ENCODE measurements around the gene MACROD1.

Gene MACROD1

DNA sequence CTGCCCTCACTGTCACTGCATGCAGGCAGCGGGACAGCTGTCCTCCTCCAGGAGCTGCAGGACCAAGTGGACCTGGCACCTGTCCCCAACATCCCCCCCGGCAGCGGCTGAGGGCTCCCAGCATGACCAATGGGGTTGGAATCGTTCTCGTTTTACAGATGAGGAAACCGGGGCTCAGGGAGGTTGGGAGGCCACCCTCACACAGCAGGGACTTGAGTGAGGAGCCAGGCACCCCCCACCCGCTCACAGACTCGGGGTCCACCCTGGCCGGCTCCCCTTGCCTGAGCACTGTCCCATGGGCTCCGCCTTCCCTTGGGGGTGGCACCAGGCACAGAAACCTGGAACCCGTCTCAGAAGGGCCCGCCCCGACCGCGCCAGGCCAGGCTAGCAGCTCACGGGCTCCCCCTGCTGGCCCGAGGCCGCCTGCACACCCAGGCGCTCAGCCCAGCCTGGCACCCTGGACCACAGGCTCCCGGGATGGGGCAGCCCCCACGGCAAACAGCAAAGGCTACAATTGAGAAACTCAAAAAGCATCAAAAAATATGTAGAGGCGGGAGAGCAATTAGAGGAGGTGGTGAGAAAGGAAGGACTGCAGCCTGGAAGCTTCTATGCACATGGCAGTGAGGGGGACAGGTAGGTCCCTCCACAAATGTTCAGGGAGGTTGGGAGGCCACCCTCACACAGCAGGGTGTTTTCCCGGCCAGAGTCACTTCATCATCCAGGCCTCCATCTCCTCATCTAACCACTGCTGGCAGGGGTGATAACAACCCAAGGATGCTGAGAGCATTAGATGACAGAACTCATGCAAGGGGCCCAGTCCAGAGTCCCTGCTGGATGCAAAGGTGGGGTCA is 12.8 kb downstream of the MACROD1 start:
- no peak for DNase-seq (ENCODE audit: low spot score)

DNA sequence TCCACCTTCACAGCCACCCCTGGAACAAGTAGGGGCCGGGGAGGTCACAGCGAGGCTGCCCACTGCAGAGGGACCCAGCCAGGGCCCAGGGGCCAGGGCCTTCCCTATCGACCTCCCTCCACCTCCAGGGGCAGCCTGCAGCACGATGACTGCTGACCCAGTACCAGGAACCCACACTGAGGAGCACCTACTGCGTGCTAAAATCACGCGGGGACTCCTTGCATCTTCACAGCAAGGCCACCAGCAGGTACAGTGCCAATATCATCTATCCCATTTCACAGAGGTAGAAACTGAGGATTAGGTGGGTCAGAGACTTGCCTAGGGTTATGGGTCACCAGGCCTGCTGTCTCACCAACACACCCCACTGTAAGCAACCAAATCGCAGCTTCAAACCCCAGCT is 14.6 kb downstream of the MACROD1 start:
- no peak for DNase-seq (ENCODE audit: low spot score)

DNA sequence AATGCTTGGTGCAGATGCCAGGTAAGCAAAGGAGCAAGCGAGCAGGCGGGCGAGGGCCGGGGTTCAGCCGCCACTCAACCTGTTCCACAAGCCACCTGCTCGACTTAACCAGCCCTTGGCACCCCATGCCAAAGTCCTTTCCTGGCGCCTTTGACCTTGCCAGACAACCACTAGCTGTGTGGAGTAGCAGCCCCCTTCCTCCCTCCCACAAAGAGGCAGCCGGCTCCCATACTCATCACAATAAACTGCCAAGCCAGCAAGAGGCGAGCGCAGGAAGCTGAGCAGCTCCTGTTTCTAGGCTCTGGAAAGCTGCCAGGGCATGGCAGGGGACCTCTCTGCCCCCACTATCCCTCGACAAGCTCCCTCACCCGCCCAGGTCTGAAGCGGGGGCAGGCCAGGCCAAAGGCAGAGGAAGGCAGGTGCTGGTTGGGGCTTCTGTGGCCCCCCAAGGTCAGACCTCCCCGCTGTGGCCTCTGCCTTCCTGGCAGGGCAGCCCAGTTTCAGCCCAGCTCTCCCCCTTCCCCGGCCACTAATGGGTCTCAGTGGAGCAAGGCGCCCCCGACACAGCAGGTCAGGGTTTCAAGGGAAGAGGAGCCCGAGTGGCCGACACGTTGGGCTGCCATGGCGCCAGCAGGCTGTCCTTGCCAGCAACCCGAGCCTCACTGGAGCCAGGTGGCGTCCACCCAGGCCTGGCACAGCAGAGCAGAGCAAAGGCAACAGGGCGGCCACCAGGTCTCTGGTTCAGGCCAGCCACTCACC is 15.3 kb downstream of the MACROD1 start:
- no peak for DNase-seq (ENCODE audit: low spot score)

DNA sequence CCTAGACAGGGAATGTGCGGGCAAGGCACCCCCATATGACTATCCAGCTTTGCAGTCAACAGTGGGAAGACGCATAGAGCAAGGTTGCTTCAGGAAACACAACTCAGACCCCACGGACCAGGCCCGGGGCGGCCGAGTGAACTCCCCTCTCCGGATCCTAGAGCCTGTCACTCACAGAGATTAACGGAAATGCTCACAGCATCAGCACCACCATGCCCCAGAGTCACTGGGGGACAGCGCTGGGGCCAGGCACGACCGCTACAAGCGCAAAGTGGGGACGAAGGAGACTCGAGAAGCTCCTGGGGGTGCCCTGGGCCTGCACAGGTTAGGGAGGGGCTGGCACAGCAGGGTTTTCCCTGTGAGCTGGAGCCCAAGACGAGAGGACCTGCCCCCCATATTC is 15.9 kb downstream of the MACROD1 start:
- DNase-seq (ENCODE audit: low spot score), result no peak

DNA sequence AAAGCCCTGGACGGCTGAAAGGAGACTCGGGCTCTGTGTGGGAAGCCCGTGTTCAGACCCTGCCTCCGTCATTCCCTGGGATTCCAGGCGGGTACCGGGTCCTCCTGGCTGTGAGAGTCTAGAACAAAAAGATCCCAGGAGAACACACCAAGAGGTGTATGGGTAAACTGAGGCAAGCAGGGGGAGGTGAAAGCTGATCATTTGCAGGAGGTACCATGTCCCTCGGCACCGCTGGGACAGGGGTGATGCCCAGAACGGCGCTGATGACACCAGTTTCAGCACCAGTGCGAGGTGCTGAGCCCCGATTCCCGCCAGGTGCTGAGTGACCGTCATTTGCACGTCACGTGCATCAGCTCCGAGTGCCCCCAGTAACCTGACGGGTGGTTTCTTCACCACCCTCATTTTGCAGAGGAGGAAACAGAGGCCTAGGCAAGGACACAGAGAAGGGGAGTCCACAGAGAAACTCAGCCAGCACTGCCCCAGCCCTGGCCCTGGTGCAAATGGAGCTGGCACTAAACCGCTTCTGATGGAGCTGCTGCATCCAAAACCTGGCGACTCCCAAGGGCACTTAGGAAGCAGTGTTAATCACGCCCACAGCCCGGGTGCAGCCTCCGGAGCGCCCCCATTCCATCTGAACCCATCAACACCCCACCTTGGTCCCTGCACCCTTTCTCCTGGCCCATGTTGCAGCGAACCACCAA is 16.8 kb downstream of the MACROD1 start:
- no peak for DNase-seq (ENCODE audit: low spot score)

DNA sequence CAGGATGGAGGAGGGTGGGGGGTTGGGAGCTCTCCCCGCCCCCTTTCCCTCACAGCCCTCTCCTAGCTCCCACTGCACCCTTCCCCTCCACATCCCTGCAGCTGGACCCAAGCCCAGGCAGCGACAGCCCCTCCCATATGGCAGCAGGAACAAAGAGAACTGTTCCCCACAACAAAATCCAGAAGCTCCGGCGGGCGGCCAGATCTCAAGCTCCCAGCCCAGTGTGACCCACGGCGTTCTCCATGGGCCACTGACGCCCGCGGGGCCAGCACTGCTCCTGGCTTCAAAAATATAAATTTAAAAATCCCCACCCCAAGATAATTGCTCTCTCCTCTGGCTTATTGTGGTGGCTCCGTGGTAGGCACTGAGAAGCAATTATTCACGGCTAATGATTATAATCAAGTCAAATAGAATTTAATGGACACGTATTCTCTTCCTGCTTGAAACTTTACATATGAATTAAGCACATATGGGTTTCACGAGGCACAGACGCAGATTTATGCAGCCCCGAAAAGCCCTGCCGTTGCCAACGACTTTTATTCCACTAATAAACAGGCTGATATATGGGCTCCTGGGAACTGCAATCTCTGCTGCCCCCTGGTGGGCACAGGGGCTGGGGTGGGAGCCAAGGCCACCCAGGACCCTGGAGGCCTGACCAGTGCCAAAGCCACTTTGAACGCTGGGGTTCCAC is 17.5 kb downstream of the MACROD1 start:
- peak; percentile 93 for DNase-seq (ENCODE audit: low spot score)

DNA sequence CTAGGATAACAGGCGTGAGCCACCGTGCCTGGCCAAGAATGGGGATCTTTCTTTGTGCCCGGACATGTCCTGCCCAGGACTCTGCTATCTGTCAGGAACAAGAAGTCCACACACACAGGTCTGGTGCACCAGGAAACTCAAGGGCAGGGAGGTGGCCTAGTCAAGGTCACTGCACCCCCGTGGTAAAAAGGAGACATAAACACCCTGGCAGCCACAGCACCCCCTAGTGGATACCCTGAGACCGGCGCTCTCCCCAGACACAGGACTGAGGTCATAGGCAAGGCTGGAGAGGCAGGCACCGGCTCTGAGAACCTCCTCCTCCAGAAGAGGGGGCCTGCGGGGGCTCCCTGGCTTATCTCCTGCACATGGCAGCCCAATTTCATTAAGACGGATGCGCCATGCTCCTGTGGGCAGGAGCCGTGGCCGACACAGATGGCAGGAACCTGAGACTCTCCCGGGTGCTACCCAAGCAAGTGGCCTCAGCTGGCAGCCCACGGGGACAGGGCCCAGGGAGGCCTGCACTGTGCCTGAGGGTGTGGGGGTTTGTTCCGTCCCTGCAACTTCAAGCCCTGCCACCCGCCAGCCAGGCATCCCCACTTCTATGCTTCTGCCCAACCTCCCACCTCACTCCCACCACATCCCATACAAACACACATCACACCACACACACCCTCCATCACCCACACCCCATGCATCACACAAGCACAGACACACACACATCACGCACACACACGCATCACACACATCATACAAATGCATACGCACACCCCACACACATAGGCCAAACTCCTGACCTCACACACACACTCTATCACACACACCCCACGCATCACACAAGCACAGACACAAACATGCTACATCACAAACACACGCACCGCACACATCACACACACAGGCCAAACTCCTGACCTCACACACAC is 19.6 kb downstream of the MACROD1 start:
- DNase-seq (ENCODE audit: low spot score), result no peak

DNA sequence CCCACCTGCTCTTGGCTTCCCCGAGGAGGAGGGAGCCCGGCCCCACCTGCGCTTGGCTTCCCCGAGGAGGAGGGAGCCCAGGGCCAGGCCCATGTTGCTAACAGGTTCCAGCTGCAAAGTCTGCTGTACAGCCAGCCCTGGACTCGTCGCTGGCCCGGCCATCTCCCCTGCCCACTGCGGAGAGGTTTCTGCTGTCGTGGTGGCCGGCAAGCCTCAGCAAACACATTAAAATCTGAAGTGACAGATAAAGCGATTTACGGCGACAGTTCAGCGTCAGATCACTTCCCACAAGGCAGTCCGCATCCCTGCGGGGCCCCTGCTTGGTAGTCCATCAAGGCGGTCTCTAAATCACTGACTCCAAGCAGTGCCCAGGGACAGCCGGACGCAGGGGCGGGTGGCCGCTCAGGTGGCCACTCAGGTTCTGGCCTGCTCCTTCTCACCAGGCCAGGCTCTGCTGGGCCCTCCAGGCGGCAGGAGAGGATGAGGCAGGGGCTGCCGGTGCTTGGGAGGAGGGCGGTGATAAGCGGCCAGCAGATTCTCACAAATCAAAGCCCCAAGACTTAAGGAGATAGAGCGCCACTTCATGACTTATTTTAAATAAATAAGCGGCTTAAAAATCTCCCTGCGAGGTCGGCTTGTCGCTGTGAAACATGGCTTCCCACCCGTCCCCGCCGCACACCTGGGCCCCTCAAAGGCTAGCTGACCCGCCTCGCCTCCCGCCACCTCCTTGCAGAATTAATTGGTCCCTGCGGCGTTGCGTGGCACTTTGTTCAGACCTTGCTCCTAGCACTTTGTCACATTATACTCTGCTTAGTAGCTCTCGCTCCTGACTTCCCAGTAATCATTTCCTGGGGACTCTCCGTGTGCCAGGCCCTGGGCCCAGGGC is 21.1 kb downstream of the MACROD1 start:
- no peak for DNase-seq (ENCODE audit: low spot score)

DNA sequence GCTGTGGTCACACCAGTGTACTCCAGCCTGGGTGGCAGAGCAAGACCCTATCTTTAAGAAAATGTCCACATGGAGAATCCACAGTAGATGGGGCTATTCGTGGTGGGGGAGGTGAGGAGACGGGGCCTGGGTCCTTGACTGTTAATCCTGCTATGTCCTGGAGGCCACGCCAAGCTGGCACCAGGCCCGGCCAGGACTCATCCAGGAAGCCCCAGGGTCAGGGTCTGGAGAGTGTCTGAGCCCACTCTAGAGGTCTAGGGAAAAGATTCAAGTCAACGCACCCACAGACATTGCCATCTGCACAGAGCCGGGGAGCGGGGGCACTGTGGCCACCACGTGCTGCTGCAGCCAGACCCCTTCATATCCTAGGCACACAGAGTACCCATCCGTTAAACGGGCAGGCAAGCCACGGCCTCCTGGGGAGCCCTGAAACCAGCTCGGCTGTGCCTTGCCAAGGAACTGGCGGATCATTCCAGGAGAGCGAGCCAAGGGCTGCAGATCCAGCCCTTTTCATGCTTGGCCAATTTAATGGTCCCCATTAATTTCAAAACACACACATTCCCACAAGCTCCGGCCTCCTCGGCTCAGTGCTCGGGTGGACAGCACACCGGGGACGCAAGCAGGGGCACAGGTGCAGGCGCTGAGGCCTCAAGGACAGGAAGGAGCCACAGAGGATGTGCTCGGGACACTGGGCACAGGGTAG is 24.7 kb downstream of the MACROD1 start:
- DNase-seq (ENCODE audit: low spot score), result no peak

DNA sequence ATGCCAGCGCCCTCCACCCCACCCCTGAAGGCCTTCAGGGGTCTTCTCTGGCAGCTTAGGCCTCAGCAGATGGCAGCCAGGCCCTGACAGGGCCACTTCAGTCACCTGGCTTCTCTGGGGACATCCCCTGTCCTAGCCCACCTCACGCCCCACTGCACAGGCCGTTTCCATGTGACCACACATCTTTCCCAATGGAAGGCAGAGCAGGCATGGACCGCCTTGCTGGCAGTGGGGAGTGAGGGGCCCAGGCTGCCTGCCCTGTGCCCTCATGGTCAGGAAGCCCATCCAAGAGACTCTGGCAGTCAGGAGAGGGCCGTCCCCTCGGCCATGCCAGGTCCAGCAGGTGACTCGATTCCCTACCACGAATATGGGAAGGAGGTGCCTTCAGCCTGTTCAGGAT is 25.8 kb downstream of the MACROD1 start:
- DNase-seq (ENCODE audit: low spot score), result no peak

DNA sequence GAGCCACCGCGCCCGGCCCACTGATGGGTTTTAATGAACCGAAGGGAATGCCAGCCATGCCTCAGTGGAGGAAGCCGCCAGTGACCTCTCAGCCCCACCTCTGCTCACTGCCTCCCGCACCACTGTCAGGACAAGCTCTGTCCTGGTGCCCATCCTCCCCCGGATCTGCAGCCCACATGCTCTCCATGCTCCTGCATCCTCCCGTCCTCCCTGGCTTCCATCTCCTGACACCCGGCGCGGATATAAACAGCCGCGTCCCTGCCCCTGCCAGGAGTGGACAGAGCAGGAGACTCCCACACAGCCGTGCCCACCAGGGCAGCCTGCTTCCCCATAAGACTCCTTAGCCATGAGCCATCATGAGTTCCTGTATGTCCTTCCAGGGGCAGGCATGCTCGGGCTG is 26.9 kb downstream of the MACROD1 start:
- DNase-seq (ENCODE audit: low spot score), result no peak

DNA sequence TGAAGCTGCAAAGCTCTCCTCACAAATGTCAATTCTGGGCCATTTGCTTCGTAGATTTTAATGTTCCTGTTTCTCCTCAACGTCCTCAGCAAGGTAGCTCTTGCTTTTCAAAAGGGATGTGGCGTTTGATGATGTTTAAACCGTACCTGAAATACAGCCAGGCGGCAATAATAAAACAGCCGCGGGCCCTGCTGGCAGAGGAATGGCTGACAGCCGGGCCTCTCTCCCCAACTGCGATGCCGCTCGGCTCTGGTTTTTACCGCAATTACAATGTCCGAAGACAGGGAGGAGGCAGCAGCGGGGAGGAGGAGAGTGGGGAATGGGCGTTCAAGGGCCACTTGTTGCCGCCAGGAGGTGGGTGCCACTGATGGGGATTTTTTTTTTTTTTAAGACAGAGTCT is 27.5 kb downstream of the MACROD1 start:
- no peak for DNase-seq (ENCODE audit: low spot score)

DNA sequence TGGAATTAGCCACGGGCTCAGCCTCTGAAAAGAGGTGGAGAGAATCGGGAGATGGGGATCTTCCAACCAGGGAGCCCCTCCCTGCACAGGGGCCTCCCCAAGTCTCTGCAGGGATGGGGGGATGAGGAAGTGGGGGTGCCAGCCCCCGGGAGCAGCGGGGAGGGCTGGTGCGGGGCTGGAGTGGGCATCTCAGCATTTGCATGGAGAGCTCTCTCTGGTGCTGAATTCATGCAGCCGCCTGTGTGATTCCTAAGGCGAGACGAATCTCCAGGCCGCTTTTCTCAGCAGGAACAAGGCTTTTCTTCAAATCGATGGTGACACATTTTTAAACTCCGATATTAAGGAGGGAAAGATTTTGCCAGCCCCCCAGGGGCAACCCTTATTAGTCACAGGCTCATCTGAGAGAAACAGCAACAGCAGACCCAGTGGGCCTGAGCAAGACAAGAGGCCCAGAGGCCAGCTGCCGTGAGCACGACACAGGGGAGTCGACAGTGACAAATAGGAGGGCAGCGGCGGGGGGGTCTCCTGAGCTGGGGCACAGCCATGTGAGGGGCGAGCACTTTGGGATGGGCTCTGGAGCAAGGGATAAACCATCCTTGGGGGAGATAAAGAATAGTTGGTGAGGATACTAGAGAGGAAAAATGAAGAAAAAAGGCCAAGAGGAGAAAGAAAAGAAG is 29.0 kb downstream of the MACROD1 start:
- DNase-seq (ENCODE audit: low spot score), result no peak

DNA sequence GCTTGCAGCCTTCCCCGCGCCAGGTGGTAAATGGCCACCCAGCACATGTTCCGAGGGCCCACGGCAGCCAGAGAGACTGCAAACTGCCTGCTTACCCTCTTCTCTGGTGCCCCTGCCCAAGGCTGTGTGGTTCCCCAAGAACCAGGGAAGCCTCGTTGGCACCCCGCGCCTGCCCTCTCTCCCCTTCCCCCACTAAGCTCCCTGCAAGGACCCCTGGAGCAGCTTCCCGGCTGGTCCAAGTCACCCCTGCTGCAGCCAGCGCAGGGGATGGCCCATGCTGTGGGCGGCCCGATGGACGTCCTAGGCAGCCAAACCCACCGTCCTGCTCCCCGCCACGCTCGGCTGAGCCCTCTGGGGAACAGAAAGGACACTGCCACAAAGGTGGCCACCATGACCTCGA is 30.2 kb downstream of the MACROD1 start:
- DNase-seq (ENCODE audit: low spot score), result no peak

DNA sequence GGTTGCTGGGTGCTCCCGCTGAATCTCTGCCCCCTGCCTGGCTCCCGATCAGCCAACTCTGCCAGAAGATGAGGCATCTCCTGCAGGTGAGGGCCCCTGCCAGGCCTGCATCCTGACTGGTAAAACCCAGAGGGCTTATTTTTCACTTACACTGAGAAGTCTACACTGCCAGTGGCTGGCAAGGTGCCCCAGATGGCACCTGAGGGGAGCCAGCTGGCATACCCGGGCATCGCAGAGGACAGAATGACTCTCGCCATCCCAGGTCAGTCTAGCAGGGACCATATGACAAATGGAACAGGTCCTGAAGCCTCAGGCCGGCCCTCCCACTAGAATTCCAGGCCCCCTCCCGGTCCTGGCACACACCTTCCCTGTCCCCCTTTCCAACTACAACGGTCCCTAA is 30.9 kb downstream of the MACROD1 start:
- no peak for DNase-seq (ENCODE audit: low spot score)

DNA sequence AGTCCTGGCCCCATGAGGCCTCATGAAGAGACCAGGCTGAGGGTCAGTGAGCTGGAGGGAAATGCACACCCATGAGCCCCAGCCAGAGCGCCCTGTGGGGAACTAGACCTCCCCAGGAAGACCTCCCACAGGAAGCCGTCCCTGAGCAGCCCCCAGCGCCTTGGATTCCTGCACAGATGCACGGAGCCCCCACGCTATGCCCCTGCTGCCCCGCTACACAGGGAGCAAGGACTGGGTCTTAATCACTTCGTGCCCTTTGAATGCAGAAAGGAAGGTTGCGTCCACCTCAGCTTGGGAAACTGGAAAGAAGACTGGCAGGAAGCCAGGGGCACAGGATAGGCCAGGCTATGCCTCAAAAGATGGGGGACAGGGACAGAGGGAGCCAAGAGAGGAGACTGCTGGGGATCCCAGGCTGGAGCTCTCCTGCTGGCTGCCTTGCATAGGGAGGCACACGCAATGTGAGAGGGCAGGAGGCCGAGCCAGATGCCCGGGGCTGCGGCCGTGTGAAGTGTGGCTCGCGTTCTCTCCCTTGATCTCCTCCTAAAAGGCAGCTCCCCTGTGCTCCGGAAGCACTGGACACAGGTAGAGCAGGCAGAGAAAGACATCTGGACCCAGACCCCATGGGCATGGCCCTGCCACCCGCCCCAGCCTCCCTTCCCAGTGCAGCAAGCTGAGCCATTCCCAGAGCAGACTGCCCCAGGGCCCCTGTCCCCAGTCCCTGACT is 32.8 kb downstream of the MACROD1 start:
- DNase-seq (ENCODE audit: low spot score), result no peak

DNA sequence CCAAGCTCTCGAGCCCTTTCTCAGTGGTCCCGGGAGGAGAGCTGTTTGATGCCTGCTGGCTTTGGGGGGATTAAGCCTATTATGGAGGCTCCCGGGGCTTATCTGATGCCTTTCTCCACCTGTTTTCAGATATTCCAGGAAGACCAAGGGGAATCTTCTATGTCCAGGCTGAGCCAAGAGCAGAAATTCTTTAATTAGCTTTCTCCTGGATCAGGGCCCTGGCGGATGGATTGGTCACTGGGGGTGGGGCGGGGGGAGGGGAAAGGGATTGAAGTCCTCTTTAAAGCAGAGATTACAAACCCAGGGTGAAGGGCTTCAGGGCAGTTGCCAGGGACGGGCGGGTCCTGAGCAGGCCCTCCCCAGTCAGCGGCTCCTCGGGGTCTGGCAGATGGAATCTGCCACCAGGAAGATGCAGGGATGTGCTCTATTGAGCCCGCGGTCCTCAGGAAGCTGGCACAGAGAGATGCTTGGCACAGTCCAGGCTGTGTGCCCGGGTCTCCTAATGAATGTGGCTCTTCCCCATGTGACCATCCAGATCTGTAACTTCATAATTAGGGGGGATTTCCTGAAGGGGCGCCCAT is 33.6 kb downstream of the MACROD1 start:
- no peak for DNase-seq (ENCODE audit: low spot score)

DNA sequence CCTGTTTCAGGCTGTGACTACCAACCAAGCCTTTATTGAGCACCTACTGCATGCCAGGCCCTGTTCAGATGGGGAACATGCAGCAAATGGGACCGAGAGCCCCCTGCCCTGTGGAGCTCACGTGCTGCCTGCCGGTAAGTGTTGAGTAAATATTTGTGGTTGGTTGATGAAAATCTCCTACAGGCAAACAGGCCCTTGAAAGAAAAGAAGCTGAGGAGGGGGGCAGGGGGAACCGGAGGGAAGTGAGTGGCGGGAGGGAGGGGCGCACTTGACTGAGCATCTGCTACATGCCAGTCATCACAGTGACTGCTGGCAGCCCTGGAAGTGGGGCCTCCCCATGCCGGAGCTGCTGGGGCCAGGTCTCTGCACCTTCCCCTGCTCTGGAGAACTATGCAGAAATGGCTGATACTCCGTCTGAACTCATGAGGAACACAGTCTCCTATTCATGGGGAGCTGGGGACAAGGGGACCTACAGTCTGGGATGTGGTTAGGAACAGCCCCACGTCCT is 34.2 kb downstream of the MACROD1 start:
- no peak for DNase-seq (ENCODE audit: low spot score)
